WTC11 (cell line): ENCODE data around the gene DSG2.

ENCODE experiments used
- FOXP1 ChIP-seq: sonication (generic); formaldehyde crosslinking; IDR thresholded peaks from 2 replicates; pipeline ENCODE4 v1.8.0; 2022; ENCODE audit warnings: missing genetic modification reagents, mild to moderate bottlenecking, moderate library complexity, borderline replicate concordance
- HMGA2 ChIP-seq: fragments of 250-450 bp; sonication (Bioruptor Pico); IDR thresholded peaks from 2 replicates; pipeline ENCODE4 v1.4.0; 2021; ENCODE audit warnings: mild to moderate bottlenecking, moderate library complexity
- KAT7 ChIP-seq: sonication (generic); formaldehyde crosslinking; IDR thresholded peaks from 2 replicates; pipeline ENCODE4 v1.8.1; 2023; ENCODE audit warnings: missing genetic modification reagents, mild to moderate bottlenecking, borderline replicate concordance
- NR2C2 ChIP-seq: sonication (generic); formaldehyde crosslinking; IDR thresholded peaks from 2 replicates; pipeline ENCODE4 v1.8.0; 2022; ENCODE audit warnings: mild to moderate bottlenecking, missing genetic modification reagents
- NR3C1 ChIP-seq: sonication (generic); formaldehyde crosslinking; conservative IDR thresholded peaks from 2 replicates; pipeline ENCODE4 v1.8.1; 2023; ENCODE audit warnings: low read depth, mild to moderate bottlenecking, missing genetic modification reagents
- ZNF121 ChIP-seq: sonication (generic); formaldehyde crosslinking; IDR thresholded peaks from 2 replicates; pipeline ENCODE4 v1.8.0; 2023; ENCODE audit warnings: missing genetic modification reagents
- ZNF232 ChIP-seq: sonication (generic); formaldehyde crosslinking; IDR thresholded peaks from 2 replicates; pipeline ENCODE4 v1.8.0; 2022; ENCODE audit warnings: mild to moderate bottlenecking, missing genetic modification reagents
- ZNF317 ChIP-seq: sonication (generic); formaldehyde crosslinking; IDR thresholded peaks from 2 replicates; pipeline ENCODE4 v1.8.1; 2023; ENCODE audit warnings: low read depth, mild to moderate bottlenecking, moderate library complexity, missing genetic modification reagents, borderline replicate concordance
- TF ChIP-seq, protein P1 (sequence below): fragments of 200-600 bp; IDR thresholded peaks from 2 replicates; pipeline ENCODE4 v1.8.0; 2022; ENCODE audit warnings: antibody characterized with exemption
- TF ChIP-seq, protein P2 (sequence below): sonication (generic); formaldehyde crosslinking; IDR thresholded peaks from 2 replicates; pipeline ENCODE4 v1.8.1; 2023; ENCODE audit warnings: mild to moderate bottlenecking, missing genetic modification reagents
- TF ChIP-seq, protein P3 (sequence below): sonication (generic); formaldehyde crosslinking; conservative IDR thresholded peaks from 2 replicates; pipeline ENCODE4 v1.8.1; 2023; ENCODE audit warnings: mild to moderate bottlenecking, low read depth, missing genetic modification reagents, moderate library complexity
- TF ChIP-seq, protein P4 (sequence below): sonication (generic); formaldehyde crosslinking; conservative IDR thresholded peaks from 2 replicates; pipeline ENCODE4 v1.8.1; 2022; ENCODE audit warnings: mild to moderate bottlenecking, missing genetic modification reagents
- TF ChIP-seq, protein P5 (sequence below): sonication (generic); formaldehyde crosslinking; IDR thresholded peaks from 2 replicates; pipeline ENCODE4 v1.8.1; 2022; ENCODE audit warnings: low read depth, mild to moderate bottlenecking, moderate library complexity, missing genetic modification reagents, borderline replicate concordance
- TF ChIP-seq, protein P6 (sequence below): fragments of 250-450 bp; sonication (Bioruptor Pico); conservative IDR thresholded peaks from 2 replicates; pipeline ENCODE4 v1.9.0; 2021; ENCODE audit warnings: mild to moderate bottlenecking

DNA sequence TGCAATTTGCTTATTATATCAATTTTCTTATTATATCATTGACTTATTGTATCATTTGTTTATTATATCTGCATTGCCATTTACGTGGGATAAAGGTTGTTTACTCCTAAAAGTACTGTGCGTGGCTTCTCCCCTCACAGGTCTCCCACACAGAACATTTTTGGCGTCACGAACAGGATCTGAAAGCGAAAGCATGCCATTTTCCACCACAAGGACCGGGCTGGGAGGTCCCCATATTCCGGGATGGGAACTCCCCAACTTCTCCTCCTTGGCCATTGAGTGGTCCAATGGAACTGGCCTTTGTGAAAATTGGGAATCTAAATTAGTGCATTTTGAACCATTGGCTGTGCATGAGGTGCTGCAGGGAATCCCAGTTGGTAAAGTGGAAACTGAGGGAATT lies 4.8 kb upstream of the DSG2 start:
- no peak for TF ChIP-seq ZNF317 (CRISPR knock-in tag)
- no peak for TF ChIP-seq ZNF121 (CRISPR knock-in tag)
- TF ChIP-seq, protein P1, sequence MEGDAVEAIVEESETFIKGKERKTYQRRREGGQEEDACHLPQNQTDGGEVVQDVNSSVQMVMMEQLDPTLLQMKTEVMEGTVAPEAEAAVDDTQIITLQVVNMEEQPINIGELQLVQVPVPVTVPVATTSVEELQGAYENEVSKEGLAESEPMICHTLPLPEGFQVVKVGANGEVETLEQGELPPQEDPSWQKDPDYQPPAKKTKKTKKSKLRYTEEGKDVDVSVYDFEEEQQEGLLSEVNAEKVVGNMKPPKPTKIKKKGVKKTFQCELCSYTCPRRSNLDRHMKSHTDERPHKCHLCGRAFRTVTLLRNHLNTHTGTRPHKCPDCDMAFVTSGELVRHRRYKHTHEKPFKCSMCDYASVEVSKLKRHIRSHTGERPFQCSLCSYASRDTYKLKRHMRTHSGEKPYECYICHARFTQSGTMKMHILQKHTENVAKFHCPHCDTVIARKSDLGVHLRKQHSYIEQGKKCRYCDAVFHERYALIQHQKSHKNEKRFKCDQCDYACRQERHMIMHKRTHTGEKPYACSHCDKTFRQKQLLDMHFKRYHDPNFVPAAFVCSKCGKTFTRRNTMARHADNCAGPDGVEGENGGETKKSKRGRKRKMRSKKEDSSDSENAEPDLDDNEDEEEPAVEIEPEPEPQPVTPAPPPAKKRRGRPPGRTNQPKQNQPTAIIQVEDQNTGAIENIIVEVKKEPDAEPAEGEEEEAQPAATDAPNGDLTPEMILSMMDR: no peak
- TF ChIP-seq, protein P2, sequence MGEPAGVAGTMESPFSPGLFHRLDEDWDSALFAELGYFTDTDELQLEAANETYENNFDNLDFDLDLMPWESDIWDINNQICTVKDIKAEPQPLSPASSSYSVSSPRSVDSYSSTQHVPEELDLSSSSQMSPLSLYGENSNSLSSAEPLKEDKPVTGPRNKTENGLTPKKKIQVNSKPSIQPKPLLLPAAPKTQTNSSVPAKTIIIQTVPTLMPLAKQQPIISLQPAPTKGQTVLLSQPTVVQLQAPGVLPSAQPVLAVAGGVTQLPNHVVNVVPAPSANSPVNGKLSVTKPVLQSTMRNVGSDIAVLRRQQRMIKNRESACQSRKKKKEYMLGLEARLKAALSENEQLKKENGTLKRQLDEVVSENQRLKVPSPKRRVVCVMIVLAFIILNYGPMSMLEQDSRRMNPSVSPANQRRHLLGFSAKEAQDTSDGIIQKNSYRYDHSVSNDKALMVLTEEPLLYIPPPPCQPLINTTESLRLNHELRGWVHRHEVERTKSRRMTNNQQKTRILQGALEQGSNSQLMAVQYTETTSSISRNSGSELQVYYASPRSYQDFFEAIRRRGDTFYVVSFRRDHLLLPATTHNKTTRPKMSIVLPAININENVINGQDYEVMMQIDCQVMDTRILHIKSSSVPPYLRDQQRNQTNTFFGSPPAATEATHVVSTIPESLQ: no peak
- TF ChIP-seq HMGA2 (CRISPR knock-in tag): no peak
- TF ChIP-seq ZNF232 (CRISPR knock-in tag): no peak
- TF ChIP-seq FOXP1 (CRISPR knock-in tag): no peak
- TF ChIP-seq, protein P3, sequence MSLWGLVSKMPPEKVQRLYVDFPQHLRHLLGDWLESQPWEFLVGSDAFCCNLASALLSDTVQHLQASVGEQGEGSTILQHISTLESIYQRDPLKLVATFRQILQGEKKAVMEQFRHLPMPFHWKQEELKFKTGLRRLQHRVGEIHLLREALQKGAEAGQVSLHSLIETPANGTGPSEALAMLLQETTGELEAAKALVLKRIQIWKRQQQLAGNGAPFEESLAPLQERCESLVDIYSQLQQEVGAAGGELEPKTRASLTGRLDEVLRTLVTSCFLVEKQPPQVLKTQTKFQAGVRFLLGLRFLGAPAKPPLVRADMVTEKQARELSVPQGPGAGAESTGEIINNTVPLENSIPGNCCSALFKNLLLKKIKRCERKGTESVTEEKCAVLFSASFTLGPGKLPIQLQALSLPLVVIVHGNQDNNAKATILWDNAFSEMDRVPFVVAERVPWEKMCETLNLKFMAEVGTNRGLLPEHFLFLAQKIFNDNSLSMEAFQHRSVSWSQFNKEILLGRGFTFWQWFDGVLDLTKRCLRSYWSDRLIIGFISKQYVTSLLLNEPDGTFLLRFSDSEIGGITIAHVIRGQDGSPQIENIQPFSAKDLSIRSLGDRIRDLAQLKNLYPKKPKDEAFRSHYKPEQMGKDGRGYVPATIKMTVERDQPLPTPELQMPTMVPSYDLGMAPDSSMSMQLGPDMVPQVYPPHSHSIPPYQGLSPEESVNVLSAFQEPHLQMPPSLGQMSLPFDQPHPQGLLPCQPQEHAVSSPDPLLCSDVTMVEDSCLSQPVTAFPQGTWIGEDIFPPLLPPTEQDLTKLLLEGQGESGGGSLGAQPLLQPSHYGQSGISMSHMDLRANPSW (CRISPR knock-in tag): no peak
- TF ChIP-seq NR3C1 (CRISPR knock-in tag): no peak
- TF ChIP-seq, protein P4, sequence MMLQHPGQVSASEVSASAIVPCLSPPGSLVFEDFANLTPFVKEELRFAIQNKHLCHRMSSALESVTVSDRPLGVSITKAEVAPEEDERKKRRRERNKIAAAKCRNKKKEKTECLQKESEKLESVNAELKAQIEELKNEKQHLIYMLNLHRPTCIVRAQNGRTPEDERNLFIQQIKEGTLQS: no peak
- TF ChIP-seq, protein P5, sequence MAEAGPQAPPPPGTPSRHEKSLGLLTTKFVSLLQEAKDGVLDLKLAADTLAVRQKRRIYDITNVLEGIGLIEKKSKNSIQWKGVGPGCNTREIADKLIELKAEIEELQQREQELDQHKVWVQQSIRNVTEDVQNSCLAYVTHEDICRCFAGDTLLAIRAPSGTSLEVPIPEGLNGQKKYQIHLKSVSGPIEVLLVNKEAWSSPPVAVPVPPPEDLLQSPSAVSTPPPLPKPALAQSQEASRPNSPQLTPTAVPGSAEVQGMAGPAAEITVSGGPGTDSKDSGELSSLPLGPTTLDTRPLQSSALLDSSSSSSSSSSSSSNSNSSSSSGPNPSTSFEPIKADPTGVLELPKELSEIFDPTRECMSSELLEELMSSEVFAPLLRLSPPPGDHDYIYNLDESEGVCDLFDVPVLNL (CRISPR knock-in tag): no peak
- no peak for TF ChIP-seq KAT7
- TF ChIP-seq NR2C2 (CRISPR knock-in tag): no peak
- TF ChIP-seq, protein P6, sequence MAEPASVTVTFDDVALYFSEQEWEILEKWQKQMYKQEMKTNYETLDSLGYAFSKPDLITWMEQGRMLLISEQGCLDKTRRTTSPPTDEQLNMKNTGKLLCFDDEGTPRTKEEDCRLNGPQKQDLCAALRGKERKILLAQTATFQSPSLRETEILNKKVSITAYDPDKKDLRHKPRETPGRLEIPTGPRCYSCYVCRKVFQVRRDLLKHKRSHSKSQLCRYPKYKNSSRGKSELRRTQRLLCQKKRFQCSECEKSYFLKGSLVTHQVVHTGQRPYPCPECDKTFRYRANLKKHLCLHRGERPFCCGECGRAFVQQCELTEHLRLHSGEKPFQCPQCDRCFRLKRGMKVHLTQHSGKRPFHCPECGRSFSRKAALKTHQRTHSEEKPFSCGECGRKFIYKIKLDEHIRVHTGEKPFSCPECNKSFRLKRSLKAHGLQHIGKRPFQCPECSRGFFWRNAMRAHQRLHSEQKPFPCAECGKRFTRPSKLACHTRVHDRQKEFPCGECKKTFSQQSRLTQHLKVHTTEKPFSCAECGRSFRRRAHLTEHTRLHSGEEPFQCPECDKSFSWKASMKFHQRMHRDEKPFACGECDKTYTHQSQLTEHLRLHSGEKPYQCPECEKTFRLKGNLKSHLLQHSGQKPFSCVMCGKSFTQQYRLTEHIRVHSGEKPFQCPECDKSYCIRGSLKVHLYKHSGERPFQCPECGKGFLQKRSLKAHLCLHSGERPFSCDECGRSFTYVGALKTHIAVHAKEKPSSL (CRISPR knock-in tag): no peak
